Gastroesophageal sphincter (tissue), 4 donors: ENCODE results near the gene SNTG2. TPM values are rescaled to one million over a fixed set of nuclear protein-coding genes. Genes with fewer than 3 reads are reported as not detected.

Experiments
- ATAC-seq: fragments of 150-250 bp; one replicate; pipeline ENCODE4 v1.9.1; 2016; ENCODE audit warnings: mild to moderate bottlenecking, moderate library complexity
- H3K27ac ChIP-seq, 4 donors: fragments of 200-600 bp; sonication (generic) in 3 of 4; 1 replicate in 3 of 4; 2 replicates in 1 of 4; pipeline ENCODE4 v1.5.1; 2016 to 2019
- H3K27me3 ChIP-seq: fragments of 200-600 bp; sonication (generic); one replicate; pipeline ENCODE4 v1.5.1; 2019
- H3K36me3 ChIP-seq, 2 donors: fragments of 200-600 bp; sonication (generic); one replicate each; pipeline ENCODE4 v1.5.1; 2019; ENCODE audit warnings: control low read depth in 1 of 2
- H3K4me1 ChIP-seq, 3 donors: fragments of 200-600 bp; sonication (generic); 1 replicate in 2 of 3; 2 replicates in 1 of 3; pipeline ENCODE4 v1.5.1; 2016 to 2019; ENCODE audit warnings: control low read depth in 2 of 3
- H3K4me3 ChIP-seq, 2 donors: fragments of 200-600 bp; sonication (generic); one replicate each; pipeline ENCODE4 v1.5.1; 2019; ENCODE audit warnings: mild to moderate bottlenecking in 1 of 2, moderate library complexity in 1 of 2
- H3K9me3 ChIP-seq, 3 donors: fragments of 200-600 bp; sonication (generic); one replicate each; pipeline ENCODE4 v1.5.1; 2017 to 2019; ENCODE audit warnings: control low read depth in 2 of 3
- EP300 ChIP-seq: sonication (generic); formaldehyde crosslinking; IDR thresholded peaks from one replicate; pipeline ENCODE4 v1.6.1; 2017; ENCODE audit warnings: antibody characterized with exemption, mild to moderate bottlenecking
- POLR2A ChIP-seq, 2 donors: fragments of 450-650 bp; IDR thresholded peaks; one replicate each; pipeline ENCODE4 v1.6.1; 2017; ENCODE audit warnings: antibody characterized with exemption in 2 of 2, mild to moderate bottlenecking in 2 of 2, moderate library complexity in 1 of 2
- POLR2AphosphoS5 ChIP-seq: sonication (generic); formaldehyde crosslinking; IDR thresholded peaks from one replicate; pipeline ENCODE4 v1.6.1; 2017; ENCODE audit warnings: antibody characterized with exemption
- WGBS, 2 donors: methylation state at CpG; one replicate each; pipeline ENCODE4 v1.1.5; 2018; ENCODE audit warnings: low coverage in 1 of 2; 5-methylcytosine and 5-hydroxymethylcytosine counted together
- total RNA-seq, 4 donors: library from RNA; depleted of rRNA; stranded (reverse); fragments of >200 nt; gene quantifications; one replicate each; pipeline ENCODE4 v1.1.0, GENCODE V29; 2016
- TF ChIP-seq, protein P1 (sequence below), 4 experiments: fragments of 200-600 bp in 2 of 4; fragments of 450-650 bp in 2 of 4; sonication (generic) in 1 of 4; IDR thresholded peaks; one replicate each; pipeline ENCODE4 v1.5.1; 2017 to 2019; ENCODE audit warnings: antibody characterized with exemption in 4 of 4, mild to moderate bottlenecking in 2 of 4, moderate library complexity in 2 of 4

Gene SNTG2
- total RNA-seq, 4 donors from 2014 or later: 1.5 to 7.9 (median 4.3) TPM

DNA sequence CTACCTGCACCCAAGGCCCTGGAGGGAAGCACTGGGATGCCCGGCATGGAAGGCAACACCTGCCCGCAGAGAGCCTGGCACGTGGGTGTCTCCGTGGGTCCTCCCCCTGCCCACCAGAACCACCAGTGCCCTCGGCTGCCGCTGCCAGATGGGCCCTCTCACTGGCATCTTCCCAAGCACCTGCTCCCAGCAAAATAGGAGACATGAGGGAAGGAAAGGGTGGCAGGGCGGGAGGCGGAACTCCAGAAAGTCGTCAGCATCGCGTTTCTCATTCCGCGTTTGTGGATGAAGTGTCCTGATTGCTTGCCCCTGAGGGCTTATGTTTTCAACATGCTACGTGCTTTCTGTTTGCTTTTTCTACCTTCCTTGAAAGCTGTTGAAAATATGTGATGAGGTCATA lies 8.8 kb upstream of the SNTG2 start:
- WGBS, 2 donors: 46 to 68% methylated on average over 4 to 9 of the region's 14 CpGs
- Histone ChIP-seq H3K27me3 (peaks cover 47% of the 10 kb centered on the region), H3K9me3 (peaks cover 0 to 18% (median 0%) of the 10 kb centered on the region in 3 donors), H3K36me3 (no peaks in the 10 kb centered on the region), H3K4me3 (no peak overlapping the region), H3K4me1 (no peaks in the 10 kb centered on the region), H3K27ac (no peak overlapping the region)
- no peak for ATAC-seq
- TF ChIP-seq, protein P1, sequence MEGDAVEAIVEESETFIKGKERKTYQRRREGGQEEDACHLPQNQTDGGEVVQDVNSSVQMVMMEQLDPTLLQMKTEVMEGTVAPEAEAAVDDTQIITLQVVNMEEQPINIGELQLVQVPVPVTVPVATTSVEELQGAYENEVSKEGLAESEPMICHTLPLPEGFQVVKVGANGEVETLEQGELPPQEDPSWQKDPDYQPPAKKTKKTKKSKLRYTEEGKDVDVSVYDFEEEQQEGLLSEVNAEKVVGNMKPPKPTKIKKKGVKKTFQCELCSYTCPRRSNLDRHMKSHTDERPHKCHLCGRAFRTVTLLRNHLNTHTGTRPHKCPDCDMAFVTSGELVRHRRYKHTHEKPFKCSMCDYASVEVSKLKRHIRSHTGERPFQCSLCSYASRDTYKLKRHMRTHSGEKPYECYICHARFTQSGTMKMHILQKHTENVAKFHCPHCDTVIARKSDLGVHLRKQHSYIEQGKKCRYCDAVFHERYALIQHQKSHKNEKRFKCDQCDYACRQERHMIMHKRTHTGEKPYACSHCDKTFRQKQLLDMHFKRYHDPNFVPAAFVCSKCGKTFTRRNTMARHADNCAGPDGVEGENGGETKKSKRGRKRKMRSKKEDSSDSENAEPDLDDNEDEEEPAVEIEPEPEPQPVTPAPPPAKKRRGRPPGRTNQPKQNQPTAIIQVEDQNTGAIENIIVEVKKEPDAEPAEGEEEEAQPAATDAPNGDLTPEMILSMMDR (IDR thresholded peaks at IDR 0.05): no peak
- TF ChIP-seq POLR2AphosphoS5: no peak

DNA sequence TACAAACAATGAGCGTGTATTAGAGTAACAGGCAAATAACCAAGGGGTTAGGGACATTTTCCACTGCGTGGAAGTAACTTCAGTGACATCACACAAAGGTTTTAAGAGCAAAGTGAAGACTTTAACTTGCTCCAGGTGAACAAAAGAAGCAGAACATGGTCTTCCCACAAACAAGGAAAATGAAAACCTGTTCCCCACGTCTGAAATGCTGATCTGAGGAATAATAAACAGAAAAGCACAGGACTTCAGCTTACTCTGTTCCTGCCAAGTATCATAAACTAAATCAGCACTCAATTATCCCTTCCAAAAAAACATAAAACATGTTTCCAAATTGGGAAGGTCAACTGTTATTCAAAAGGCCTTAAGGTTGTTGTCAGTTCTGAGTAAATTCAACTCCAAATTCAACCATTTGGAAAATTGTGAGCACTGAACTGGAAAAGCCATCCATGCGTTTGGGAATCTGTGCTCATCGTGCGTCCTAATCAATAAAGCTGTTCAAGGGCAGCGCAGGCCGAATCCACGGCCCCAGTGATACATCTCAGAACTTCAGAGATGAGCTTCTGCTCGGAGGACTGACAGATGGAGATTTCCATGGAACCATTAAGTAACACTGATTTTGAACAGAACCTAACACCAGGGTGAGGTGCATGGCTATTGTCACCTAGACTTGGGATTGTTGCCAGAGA lies 7.7 kb upstream of the SNTG2 start:
- no peak for ATAC-seq
- Histone ChIP-seq H3K9me3 (peaks cover 0 to 18% (median 0%) of the 10 kb centered on the region in 3 donors), H3K27me3 (peaks cover 57% of the 10 kb centered on the region), H3K36me3 (no peaks in the 10 kb centered on the region), H3K27ac (no peak overlapping the region), H3K4me1 (no peaks in the 10 kb centered on the region), H3K4me3 (no peak overlapping the region)
- TF ChIP-seq EP300: no peak
- TF ChIP-seq POLR2AphosphoS5: no peak
- TF ChIP-seq, protein P1 (IDR thresholded peaks at IDR 0.05): no peak
- TF ChIP-seq POLR2A (IDR thresholded peaks at IDR 0.05): no peak
- WGBS, 2 donors: 64 to 81% methylated on average over 5 to 10 of the region's 10 CpGs

GRCh38 chr2:943461-943797 lies 7.2 kb upstream of the SNTG2 start:
- Histone ChIP-seq H3K36me3 (no peaks in the 10 kb centered on the region), H3K27ac (no peak overlapping the region), H3K27me3 (peaks cover 62% of the 10 kb centered on the region), H3K4me3 (no peak overlapping the region), H3K9me3 (peaks cover 0 to 18% (median 0%) of the 10 kb centered on the region in 3 donors), H3K4me1 (no peaks in the 10 kb centered on the region)
- no CpG with 5 or more reads among the region's 6 CpGs for WGBS, 2 donors
- ATAC-seq: no peak
- TF ChIP-seq POLR2A (IDR thresholded peaks at IDR 0.05): no peak
- TF ChIP-seq, protein P1 (IDR thresholded peaks at IDR 0.05): no peak
- no peak for TF ChIP-seq POLR2AphosphoS5
- no peak for TF ChIP-seq EP300

DNA sequence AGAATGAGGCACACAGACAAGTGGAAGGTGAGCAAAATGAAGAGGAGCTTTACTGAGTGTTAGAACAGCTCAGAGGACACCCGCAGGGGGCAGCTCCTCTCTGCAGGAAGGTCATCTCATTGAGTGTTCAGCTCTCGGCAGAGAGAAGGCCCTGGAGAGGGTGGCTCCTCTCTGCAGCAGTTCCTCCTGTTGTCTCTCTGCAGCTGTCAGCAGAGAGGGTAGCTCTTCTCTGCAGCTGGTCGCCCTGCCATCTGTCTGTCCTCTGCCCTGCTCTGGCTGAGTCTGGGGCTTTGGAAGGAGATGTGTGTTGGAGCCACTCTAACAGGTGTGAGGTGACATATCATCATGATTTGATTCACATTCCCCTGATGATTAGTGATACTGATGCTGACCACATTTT lies 6.8 kb upstream of the SNTG2 start:
- Histone ChIP-seq H3K9me3 (peaks cover 0 to 18% (median 0%) of the 10 kb centered on the region in 3 donors), H3K4me1 (no peaks in the 10 kb centered on the region), H3K4me3 (no peak overlapping the region), H3K27me3 (peaks cover 66% of the 10 kb centered on the region), H3K36me3 (no peaks in the 10 kb centered on the region), H3K27ac (no peak overlapping the region)
- no peak for ATAC-seq
- TF ChIP-seq EP300 (no peak), POLR2AphosphoS5 (no peak), POLR2A (IDR thresholded peaks at IDR 0.05) (no peak)
- TF ChIP-seq, protein P1 (IDR thresholded peaks at IDR 0.05): no peak
- WGBS, 2 donors: 100% methylated on average over 2 of the region's 3 CpGs; no CpG with 5 or more reads in 1 of the 2 donors

- no peak for TF ChIP-seq POLR2AphosphoS5
- TF ChIP-seq, protein P1 (IDR thresholded peaks at IDR 0.05): no peak
- TF ChIP-seq EP300: no peak
- no peak for TF ChIP-seq POLR2A (IDR thresholded peaks at IDR 0.05)
- Histone ChIP-seq H3K27me3 (peaks cover 75% of the 10 kb centered on the region), H3K36me3 (no peaks in the 10 kb centered on the region), H3K4me1 (peaks cover 0 to 6% (median 2%) of the 10 kb centered on the region in 3 donors), H3K9me3 (peaks cover 0 to 18% (median 0%) of the 10 kb centered on the region in 3 donors), H3K4me3 (no peak overlapping the region), H3K27ac (no peak overlapping the region)
- no peak for ATAC-seq
These were observed 6.0 kb upstream of the SNTG2 start for GRCh38 chr2:944693-945092.
